Activated CD4-positive, alpha-beta T cell treated with anti-CD3 and anti-CD28 coated beads for 24 hours (primary cell): ENCODE measurements around the gene MRNIP.
"Not testable (repeated sequence)": the region's sequence is repeated elsewhere in the genome, so short reads cannot be mapped to it uniquely, and the experiment has no call there.

ENCODE experiments used
- DNase-seq, 2 donors: peaks; one replicate each; pipeline ENCODE4 v3.0.0-alpha.2; 2020; ENCODE audit warnings: low read depth in 2 of 2

Gene MRNIP

GRCh38 chr5:179840321-179840720 lies 18.3 kb downstream of the MRNIP start:
- no peak for DNase-seq

GRCh38 chr5:179839328-179840256 lies 19.0 kb downstream of the MRNIP start:
- DNase-seq = no peak

GRCh38 chr5:179837076-179838011 lies 21.3 kb downstream of the MRNIP start:
- DNase-seq = no peak

- DNase-seq = no peak
These were observed 22.2 kb downstream of the MRNIP start for GRCh38 chr5:179836225-179837019.

- not testable (repeated sequence) for DNase-seq
These were observed 23.7 kb downstream of the MRNIP start for GRCh38 chr5:179834871-179835270.

- DNase-seq = no peak
These were observed 24.5 kb downstream of the MRNIP start for GRCh38 chr5:179834120-179834519.

GRCh38 chr5:179833709-179834070 lies 24.9 kb downstream of the MRNIP start:
- DNase-seq = no peak

- no peak for DNase-seq
These were observed 25.4 kb downstream of the MRNIP start for GRCh38 chr5:179833056-179833708.

- DNase-seq = no peak
These were observed 26.4 kb downstream of the MRNIP start for GRCh38 chr5:179832039-179832745.

GRCh38 chr5:179830818-179831468 lies 27.7 kb downstream of the MRNIP start:
- DNase-seq = no peak

- DNase-seq = no peak
These were observed 28.7 kb downstream of the MRNIP start for GRCh38 chr5:179829732-179830435.

- no peak for DNase-seq
These were observed 29.7 kb downstream of the MRNIP start for GRCh38 chr5:179828756-179829421.

- peak in 1 of 2 donors; percentile 42 for DNase-seq
These were observed 30.9 kb downstream of the MRNIP start for GRCh38 chr5:179827680-179828079.

GRCh38 chr5:179825655-179826182 lies 32.9 kb downstream of the MRNIP start:
- no peak for DNase-seq

GRCh38 chr5:179824745-179825112 lies 33.9 kb downstream of the MRNIP start:
- DNase-seq = no peak

GRCh38 chr5:179823937-179824744 lies 34.5 kb downstream of the MRNIP start:
- no peak for DNase-seq

GRCh38 chr5:179822444-179822990 lies 36.1 kb downstream of the MRNIP start:
- no peak for DNase-seq
